ENCODE data around the gene RAB8B.

GRCh38 chr15:63155486-63155885 lies 33.9 kb upstream of the RAB8B start:
- TF ChIP-seq CTCF (IDR thresholded peaks at IDR 0.05) = no peak
- TF ChIP-seq ZFX (IDR thresholded peaks at IDR 0.05; ENCODE audit: borderline replicate concordance) = no peak

Data from 22Rv1 (cell line).